ENCODE results near the gene WDR62. TPM values are rescaled to one million over a fixed set of nuclear protein-coding genes. Genes with fewer than 3 reads are reported as not detected.
A peak's percentile ranks its signal among the peaks of the same experiment; 100 is the strongest.

The WDR62 gene
- total and polyA plus RNA-seq, 4 experiments from 2014 or later: 0.08 to 1.7 (median 1.3) TPM; not detected in 1

GRCh38 chr19:36103842-36104552, 49.3 kb downstream of the WDR62 start:
- CTCF ChIA-PET (ENCODE audit: partially characterized antibody): no interaction called here
- no peak overlapping the region for H3K4me3 Mint-ChIP-seq
- no peaks in the 10 kb centered on the region for H3K9me3 Mint-ChIP-seq

DNA sequence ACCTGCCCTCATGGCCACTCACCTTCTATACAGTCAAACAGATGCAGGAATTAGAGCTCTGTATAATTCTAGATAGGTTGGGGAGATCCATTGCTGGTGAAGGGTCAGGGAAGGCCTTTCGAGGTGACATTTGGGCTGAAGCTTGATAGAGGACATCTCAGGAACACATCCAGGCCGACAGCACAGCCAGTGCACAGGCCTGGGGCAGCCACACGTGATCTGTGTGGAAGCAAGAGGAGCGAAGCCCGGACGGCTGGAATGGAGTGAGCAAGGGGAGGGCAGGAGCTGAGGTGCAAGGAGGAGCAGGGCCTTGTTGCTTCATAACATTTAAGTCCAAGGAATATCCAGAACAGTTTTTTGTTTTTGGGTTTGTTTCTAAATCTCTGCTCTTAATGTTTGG, 51.7 kb downstream of the WDR62 start:
- no peaks in the 10 kb centered on the region for H3K4me1 ChIP-seq (ENCODE audit: insufficient read depth, low read length)
- no peak overlapping the region for H3K27ac ChIP-seq (ENCODE audit: low read depth, low read length)
- no peaks in the 10 kb centered on the region for H3K36me3 ChIP-seq (ENCODE audit: insufficient read depth, low read length)
- no peak for DNase-seq
- ChIA-PET POLR2A (ENCODE audit: partially characterized antibody) (interaction anchor here (0.6 to 3.3 kb wide), 3 partner anchors 9 to 206 kb away, joined by 3 to 12 read pairs (median 3); partner anchors contain the start of genes POLR2I and TBCB), CTCF (ENCODE audit: partially characterized antibody) (no interaction called here)
- H3K9me3 ChIP-seq (ENCODE audit: control insufficient read depth in 1 of 2, low read length in 2 of 2): no peaks in the 10 kb centered on the region
- peak overlapping the region in 4 of 7 donors; percentile 17 to 77 (median 32) for H3K27ac Mint-ChIP-seq
- H3K4me3 ChIP-seq (ENCODE audit: low read length in 2 of 2): no peak overlapping the region
- no peaks in the 10 kb centered on the region for H3K9me3 Mint-ChIP-seq
- intact Hi-C loops (cut with micrococcal nuclease): no loop called here
- no peaks in the 10 kb centered on the region for H3K4me1 Mint-ChIP-seq
- H3K36me3 Mint-ChIP-seq: peaks cover 0 to 9% of the 10 kb centered on the region in 2 donors
- H3K27me3 ChIP-seq (ENCODE audit: insufficient read depth, low read length): no peaks in the 10 kb centered on the region
- H3K27me3 Mint-ChIP-seq: no peaks in the 10 kb centered on the region
- H3K4me3 Mint-ChIP-seq: no peak overlapping the region

More at GRCh38 chr19:36103842-36104552, 49.3 kb downstream of the WDR62 start:
- DNase-seq: no peak
- POLR2A ChIA-PET (ENCODE audit: partially characterized antibody): interaction anchor here (3.3 kb wide), 1 partner anchor 12 kb away, joined by 12 read pairs; the partner anchor contains the start of genes POLR2I and TBCB
- Histone ChIP-seq H3K4me1 (ENCODE audit: insufficient read depth, low read length) (no peaks in the 10 kb centered on the region), H3K27ac (ENCODE audit: low read depth, low read length) (no peak overlapping the region), H3K9me3 (ENCODE audit: control insufficient read depth in 1 of 2, low read length in 2 of 2) (no peaks in the 10 kb centered on the region), H3K27me3 (ENCODE audit: insufficient read depth, low read length) (no peaks in the 10 kb centered on the region), H3K4me3 (ENCODE audit: low read length in 2 of 2) (no peak overlapping the region), H3K36me3 (ENCODE audit: insufficient read depth, low read length) (no peaks in the 10 kb centered on the region)
- peaks cover 0 to 6% of the 10 kb centered on the region in 2 donors for H3K36me3 Mint-ChIP-seq
- no peaks in the 10 kb centered on the region for H3K4me1 Mint-ChIP-seq
- no peaks in the 10 kb centered on the region for H3K27me3 Mint-ChIP-seq
- intact Hi-C loops (cut with micrococcal nuclease): no loop called here
- H3K27ac Mint-ChIP-seq: peak overlapping the region in 1 of 7 donors; percentile 53

DNA sequence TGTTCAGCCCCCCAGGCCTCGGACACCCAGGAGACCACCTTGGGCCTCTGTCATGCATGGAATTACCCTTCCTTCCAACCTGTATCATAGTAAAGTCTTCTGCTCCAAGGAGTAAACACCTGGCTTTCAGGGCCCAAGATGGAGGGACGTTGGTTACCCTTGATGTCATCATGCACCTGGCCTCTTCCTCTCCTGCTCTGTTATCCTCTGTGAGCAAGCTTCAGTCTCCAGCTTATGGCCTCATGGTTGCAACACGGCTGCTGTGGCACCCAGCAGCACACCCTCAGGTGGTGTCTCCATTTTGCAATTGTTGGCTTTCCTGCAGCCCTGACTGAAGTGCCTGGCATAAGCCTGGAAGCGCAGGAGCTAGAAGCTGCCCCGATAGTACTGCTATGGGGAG, 52.3 kb downstream of the WDR62 start:
- peak overlapping the region in 3 of 7 donors; percentile 22 to 29 (median 27) for H3K27ac Mint-ChIP-seq
- no peaks in the 10 kb centered on the region for H3K4me1 Mint-ChIP-seq
- Histone ChIP-seq H3K27ac (ENCODE audit: low read depth, low read length) (no peak overlapping the region), H3K9me3 (ENCODE audit: control insufficient read depth in 1 of 2, low read length in 2 of 2) (no peaks in the 10 kb centered on the region), H3K4me1 (ENCODE audit: insufficient read depth, low read length) (no peaks in the 10 kb centered on the region), H3K36me3 (ENCODE audit: insufficient read depth, low read length) (no peaks in the 10 kb centered on the region), H3K27me3 (ENCODE audit: insufficient read depth, low read length) (no peaks in the 10 kb centered on the region), H3K4me3 (ENCODE audit: low read length in 2 of 2) (no peak overlapping the region)
- H3K27me3 Mint-ChIP-seq: no peaks in the 10 kb centered on the region
- H3K36me3 Mint-ChIP-seq: peaks cover 0 to 13% of the 10 kb centered on the region in 2 donors
- H3K4me3 Mint-ChIP-seq: no peak overlapping the region
- DNase-seq: no peak
- intact Hi-C loops (cut with micrococcal nuclease): no loop called here
- H3K9me3 Mint-ChIP-seq: no peaks in the 10 kb centered on the region
- POLR2A ChIA-PET (ENCODE audit: partially characterized antibody): interaction anchor here (3.3 kb wide), 1 partner anchor 9 kb away, joined by 12 read pairs; the partner anchor contains the start of genes POLR2I and TBCB
- CTCF ChIA-PET (ENCODE audit: partially characterized antibody): no interaction called here

DNA sequence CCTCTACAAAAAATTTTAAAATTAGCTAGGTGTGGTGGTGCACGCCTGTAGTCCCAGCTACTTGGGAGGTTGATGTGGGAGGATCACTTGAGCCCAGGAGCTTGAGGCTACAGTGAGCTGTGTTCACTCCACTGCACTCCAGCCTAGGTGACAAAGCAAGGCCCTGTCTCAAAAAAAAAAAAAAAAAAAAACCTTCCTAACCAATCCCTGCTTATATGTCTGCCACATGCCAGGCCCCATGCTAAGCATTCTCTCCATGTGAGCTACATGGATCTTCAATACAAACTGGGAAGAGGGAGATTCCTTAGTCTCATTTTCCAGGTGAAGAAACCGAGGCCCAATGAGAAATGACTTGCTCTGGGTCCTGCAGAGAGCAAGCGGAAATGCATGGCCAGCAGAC, 54.0 kb downstream of the WDR62 start:
- Histone ChIP-seq H3K27ac (ENCODE audit: low read depth, low read length) (no peak overlapping the region), H3K4me1 (ENCODE audit: insufficient read depth, low read length) (peaks cover 6% of the 10 kb centered on the region), H3K27me3 (ENCODE audit: insufficient read depth, low read length) (no peaks in the 10 kb centered on the region), H3K9me3 (ENCODE audit: control insufficient read depth in 1 of 2, low read length in 2 of 2) (no peaks in the 10 kb centered on the region), H3K36me3 (ENCODE audit: insufficient read depth, low read length) (peaks cover 7% of the 10 kb centered on the region), H3K4me3 (ENCODE audit: low read length in 2 of 2) (no peak overlapping the region)
- peaks cover 5 to 18% of the 10 kb centered on the region in 2 donors for H3K36me3 Mint-ChIP-seq
- H3K4me3 Mint-ChIP-seq: no peak overlapping the region
- POLR2A ChIA-PET (ENCODE audit: partially characterized antibody): no interaction called here
- intact Hi-C loops (cut with micrococcal nuclease): no loop called here
- peak overlapping the region in 2 of 7 donors; percentile 20 to 60 for H3K27ac Mint-ChIP-seq
- DNase-seq: no peak
- H3K9me3 Mint-ChIP-seq: no peaks in the 10 kb centered on the region
- peaks cover 3 to 10% (median 7%) of the 10 kb centered on the region in 4 donors for H3K4me1 Mint-ChIP-seq
- H3K27me3 Mint-ChIP-seq: no peaks in the 10 kb centered on the region
- CTCF ChIA-PET (ENCODE audit: partially characterized antibody): no interaction called here

GRCh38 chr19:36110487-36111199, 55.9 kb downstream of the WDR62 start, which contains the start of gene OVOL3:
OVOL3 (plus strand) TSS chr19:36111143; CDS start chr19:36111203, 60 bp downstream.
- no peak for DNase-seq
- H3K9me3 Mint-ChIP-seq: peaks cover 0 to 6% (median 0%) of the 10 kb centered on the region in 8 donors
- ChIA-PET POLR2A (ENCODE audit: partially characterized antibody) (no interaction called here), CTCF (ENCODE audit: partially characterized antibody) (no interaction called here)
- Histone ChIP-seq H3K4me3 (ENCODE audit: low read length in 2 of 2) (no peak within 1 kb of the TSS), H3K36me3 (ENCODE audit: insufficient read depth, low read length) (peaks cover 7% of the 10 kb centered on the region), H3K27ac (ENCODE audit: low read depth, low read length) (no peak within 1 kb of the TSS), H3K27me3 (ENCODE audit: insufficient read depth, low read length) (no peaks in the 10 kb centered on the region), H3K4me1 (ENCODE audit: insufficient read depth, low read length) (peaks cover 14% of the 10 kb centered on the region), H3K9me3 (ENCODE audit: control insufficient read depth in 1 of 2, low read length in 2 of 2) (no peaks in the 10 kb centered on the region)
- intact Hi-C loops (cut with micrococcal nuclease): loop anchor here (10.0 kb wide), 2 partner anchors 216 to 1104 kb away; partner anchors contain the start of genes ZNF383 and ZNF585B
- H3K27ac Mint-ChIP-seq: peak within 1 kb of the TSS in 3 of 7 donors; percentile 68 to 95 (median 79)
- H3K27me3 Mint-ChIP-seq: peaks cover 0 to 2% of the 10 kb centered on the region in 2 donors
- H3K4me3 Mint-ChIP-seq: peak within 1 kb of the TSS in 3 of 8 donors; percentile 30 to 71 (median 57)
- H3K4me1 Mint-ChIP-seq: peaks cover 9 to 28% (median 18%) of the 10 kb centered on the region in 4 donors
- peaks cover 5 to 29% of the 10 kb centered on the region in 2 donors for H3K36me3 Mint-ChIP-seq

DNA sequence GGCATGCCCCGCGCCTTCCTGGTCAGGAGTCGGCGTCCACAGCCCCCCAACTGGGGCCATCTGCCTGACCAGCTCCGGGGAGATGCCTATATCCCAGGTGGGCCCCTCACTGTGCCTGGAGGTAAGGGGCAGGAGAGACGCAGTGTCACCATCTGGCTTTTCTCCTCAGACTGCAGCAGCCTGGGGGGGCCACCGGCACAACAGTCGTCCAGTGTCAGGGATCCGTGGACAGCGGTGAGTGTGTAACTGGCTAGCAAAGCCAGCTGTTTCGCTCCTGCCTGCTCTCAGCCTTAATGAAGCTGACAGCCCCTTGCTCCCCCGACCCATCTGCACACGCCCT, 56.5 kb downstream of the WDR62 start:
- no peaks in the 10 kb centered on the region for H3K9me3 ChIP-seq (ENCODE audit: control insufficient read depth in 1 of 2, low read length in 2 of 2)
- DNase-seq: no peak
- H3K36me3 ChIP-seq (ENCODE audit: insufficient read depth, low read length): peaks cover 7% of the 10 kb centered on the region
- H3K27me3 Mint-ChIP-seq: peaks cover 0 to 2% of the 10 kb centered on the region in 2 donors
- H3K9me3 Mint-ChIP-seq: peaks cover 0 to 6% (median 0%) of the 10 kb centered on the region in 8 donors
- H3K36me3 Mint-ChIP-seq: peaks cover 5 to 33% of the 10 kb centered on the region in 2 donors
- intact Hi-C loops (cut with micrococcal nuclease): loop anchor here (10.0 kb wide), 2 partner anchors 216 to 1104 kb away; partner anchors contain the start of genes ZNF383 and ZNF585B
- peaks cover 10 to 32% (median 22%) of the 10 kb centered on the region in 4 donors for H3K4me1 Mint-ChIP-seq
- H3K27me3 ChIP-seq (ENCODE audit: insufficient read depth, low read length): no peaks in the 10 kb centered on the region
- no peak overlapping the region for H3K27ac Mint-ChIP-seq
- H3K4me3 ChIP-seq (ENCODE audit: low read length in 2 of 2): no peak overlapping the region
- CTCF ChIA-PET (ENCODE audit: partially characterized antibody): no interaction called here
- no peak overlapping the region for H3K4me3 Mint-ChIP-seq
- H3K27ac ChIP-seq (ENCODE audit: low read depth, low read length): no peak overlapping the region
- peaks cover 19% of the 10 kb centered on the region for H3K4me1 ChIP-seq (ENCODE audit: insufficient read depth, low read length)
- POLR2A ChIA-PET (ENCODE audit: partially characterized antibody): no interaction called here

- H3K27ac Mint-ChIP-seq: peak overlapping the region in 4 of 7 donors; percentile 23 to 95 (median 79)
- peaks cover 10 to 40% of the 10 kb centered on the region in 2 donors for H3K36me3 Mint-ChIP-seq
- no peaks in the 10 kb centered on the region for H3K9me3 ChIP-seq (ENCODE audit: control insufficient read depth in 1 of 2, low read length in 2 of 2)
- intact Hi-C loops (cut with micrococcal nuclease): loop anchor here (10.0 kb wide), 2 partner anchors 218 to 1102 kb away; partner anchors contain the start of genes ZNF383 and ZNF585B
- DNase-seq: no peak
- peak overlapping the region; percentile 57 to 96 (median 76) for H3K4me3 Mint-ChIP-seq
- H3K27ac ChIP-seq (ENCODE audit: low read depth, low read length): no peak overlapping the region
- ChIA-PET POLR2A (ENCODE audit: partially characterized antibody) (interaction anchor here (0.7 kb wide), 1 partner anchor 120 kb away, joined by 3 read pairs; no protein-coding TSS in a partner anchor), CTCF (ENCODE audit: partially characterized antibody) (no interaction called here)
- peaks cover 30% of the 10 kb centered on the region for H3K4me1 ChIP-seq (ENCODE audit: insufficient read depth, low read length)
- H3K27me3 Mint-ChIP-seq: peaks cover 0 to 2% of the 10 kb centered on the region in 2 donors
- H3K9me3 Mint-ChIP-seq: peaks cover 0 to 6% (median 0%) of the 10 kb centered on the region in 8 donors
- no peak overlapping the region for H3K4me3 ChIP-seq (ENCODE audit: low read length in 2 of 2)
- no peaks in the 10 kb centered on the region for H3K27me3 ChIP-seq (ENCODE audit: insufficient read depth, low read length)
- H3K4me1 Mint-ChIP-seq: peaks cover 18 to 44% (median 32%) of the 10 kb centered on the region in 4 donors
- H3K36me3 ChIP-seq (ENCODE audit: insufficient read depth, low read length): peaks cover 7% of the 10 kb centered on the region
Measured at GRCh38 chr19:36112678-36113077, 58.0 kb downstream of the WDR62 start.

Data from CD4-positive, alpha-beta memory T cell (primary cell).